Nephron progenitor cell (in vitro differentiated cells): ENCODE data around the gene KPNA3.

Source experiments
- DNase-seq: peaks from one replicate; pipeline ENCODE4 v3.0.0; 2021
- H3K27ac Mint-ChIP-seq: 2 replicates; pipeline ENCODE4 v1.8.0; 2021; ENCODE audit warnings: mild to moderate bottlenecking, moderate library complexity, mixed read lengths
- H3K27me3 Mint-ChIP-seq: 2 replicates; pipeline ENCODE4 v1.8.0; 2021; ENCODE audit warnings: mild to moderate bottlenecking, low read depth, mixed read lengths; ENCODE audit not compliant: poor library complexity
- H3K36me3 Mint-ChIP-seq: 2 replicates; pipeline ENCODE4 v1.8.0; 2021; ENCODE audit warnings: low read depth, mixed read lengths
- H3K4me1 Mint-ChIP-seq: 2 replicates; pipeline ENCODE4 v1.8.0; 2021; ENCODE audit warnings: mixed read lengths
- H3K4me3 Mint-ChIP-seq: 2 replicates; pipeline ENCODE4 v1.8.0; 2021; ENCODE audit warnings: mild to moderate bottlenecking, moderate library complexity, mixed read lengths
- H3K9me3 Mint-ChIP-seq: 2 replicates; pipeline ENCODE4 v1.8.0; 2021; ENCODE audit warnings: mild to moderate bottlenecking, moderate library complexity, mixed read lengths
- CTCF ChIP-seq: fragments of 200-600 bp; sonication (generic); IDR thresholded peaks from 2 replicates; pipeline ENCODE4 v1.5.0; 2021; ENCODE audit warnings: antibody characterized with exemption

The KPNA3 gene

GRCh38 chr13:49664606-49665005 is 127.9 kb downstream of the KPNA3 start:
- H3K4me1 Mint-ChIP-seq, result peaks cover 3% of the 10 kb centered on the region
- H3K9me3 Mint-ChIP-seq, result no peaks in the 10 kb centered on the region
- no peak overlapping the region for H3K4me3 Mint-ChIP-seq
- TF ChIP-seq CTCF, result no peak
- no peak overlapping the region for H3K27ac Mint-ChIP-seq
- DNase-seq, result no peak
- peaks cover 3% of the 10 kb centered on the region for H3K27me3 Mint-ChIP-seq
- H3K36me3 Mint-ChIP-seq, result peaks cover 77% of the 10 kb centered on the region

- H3K9me3 Mint-ChIP-seq, result no peaks in the 10 kb centered on the region
- no peak for DNase-seq
- peaks cover 3% of the 10 kb centered on the region for H3K27me3 Mint-ChIP-seq
- peaks cover 42% of the 10 kb centered on the region for H3K36me3 Mint-ChIP-seq
- H3K4me1 Mint-ChIP-seq, result peaks cover 13% of the 10 kb centered on the region
- no peak for TF ChIP-seq CTCF
- H3K4me3 Mint-ChIP-seq, result no peak overlapping the region
- peak overlapping the region; percentile 32 for H3K27ac Mint-ChIP-seq
Measured at GRCh38 chr13:49657241-49657641, 135.2 kb downstream of the KPNA3 start.

GRCh38 chr13:49655906-49656305 is 136.6 kb downstream of the KPNA3 start:
- Mint-ChIP-seq H3K36me3 (peaks cover 29% of the 10 kb centered on the region), H3K4me3 (no peak overlapping the region), H3K27me3 (peaks cover 2% of the 10 kb centered on the region), H3K9me3 (no peaks in the 10 kb centered on the region), H3K27ac (no peak overlapping the region), H3K4me1 (peaks cover 22% of the 10 kb centered on the region)
- no peak for TF ChIP-seq CTCF
- no peak for DNase-seq

- no peak for DNase-seq
- no peak for TF ChIP-seq CTCF
- Mint-ChIP-seq H3K27me3 (peaks cover 2% of the 10 kb centered on the region), H3K36me3 (peaks cover 20% of the 10 kb centered on the region), H3K27ac (no peak overlapping the region), H3K4me1 (peaks cover 22% of the 10 kb centered on the region), H3K4me3 (no peak overlapping the region), H3K9me3 (no peaks in the 10 kb centered on the region)
Measured at GRCh38 chr13:49654011-49654410, 138.5 kb downstream of the KPNA3 start.

GRCh38 chr13:49653478-49653877 is 139.0 kb downstream of the KPNA3 start:
- H3K27ac Mint-ChIP-seq, result no peak overlapping the region
- peaks cover 2% of the 10 kb centered on the region for H3K27me3 Mint-ChIP-seq
- H3K4me1 Mint-ChIP-seq, result peaks cover 22% of the 10 kb centered on the region
- DNase-seq, result no peak
- peaks cover 14% of the 10 kb centered on the region for H3K36me3 Mint-ChIP-seq
- no peak for TF ChIP-seq CTCF
- no peaks in the 10 kb centered on the region for H3K9me3 Mint-ChIP-seq
- no peak overlapping the region for H3K4me3 Mint-ChIP-seq

GRCh38 chr13:49652355-49653305 is 139.9 kb downstream of the KPNA3 start:
- peaks cover 6% of the 10 kb centered on the region for H3K36me3 Mint-ChIP-seq
- peak; percentile 45 for DNase-seq
- TF ChIP-seq CTCF, result peak; percentile 48
- H3K27me3 Mint-ChIP-seq, result peaks cover 2% of the 10 kb centered on the region
- H3K9me3 Mint-ChIP-seq, result no peaks in the 10 kb centered on the region
- peaks cover 22% of the 10 kb centered on the region for H3K4me1 Mint-ChIP-seq
- no peak overlapping the region for H3K27ac Mint-ChIP-seq
- H3K4me3 Mint-ChIP-seq, result no peak overlapping the region
